ENCODE results near the gene CFL1.

The CFL1 gene

GRCh38 chr11:65857853-65858680, at the start of gene CFL1:
CFL1 (minus strand) TSS chr11:65858180; CDS start chr11:65858099, 81 bp downstream.
- peak; percentile 82 to 96 for DNase-seq

- DNase-seq: peak in 1 of 2 experiments; percentile 28
Measured at GRCh38 chr11:65906602-65907001, 48.6 kb upstream of the CFL1 start.

GRCh38 chr11:65903715-65904114, 45.7 kb upstream of the CFL1 start:
- DNase-seq: no peak

GRCh38 chr11:65903068-65903481, 45.1 kb upstream of the CFL1 start:
- DNase-seq: no peak

- DNase-seq: no peak
Measured at GRCh38 chr11:65900899-65901180, 42.9 kb upstream of the CFL1 start.

- peak in 1 of 2 experiments; percentile 33 for DNase-seq
Measured at GRCh38 chr11:65900125-65900898, 42.3 kb upstream of the CFL1 start, which contains the start of gene FOSL1. FOSL1 (minus strand) TSS chr11:65900388; CDS start chr11:65900339, 49 bp downstream.

GRCh38 chr11:65899356-65900124, 41.6 kb upstream of the CFL1 start:
- DNase-seq: no peak

GRCh38 chr11:65898656-65899355, 40.8 kb upstream of the CFL1 start:
- no peak for DNase-seq

GRCh38 chr11:65897020-65897471, 39.1 kb upstream of the CFL1 start:
- DNase-seq: no peak

GRCh38 chr11:65896034-65896999, 38.3 kb upstream of the CFL1 start:
- no peak for DNase-seq

- DNase-seq: no peak
Measured at GRCh38 chr11:65895482-65895981, 37.6 kb upstream of the CFL1 start.

- DNase-seq: no peak
Measured at GRCh38 chr11:65894034-65894591, 36.1 kb upstream of the CFL1 start.

GRCh38 chr11:65892661-65893317, 34.8 kb upstream of the CFL1 start:
- peak in 1 of 2 experiments; percentile 33 for DNase-seq

GRCh38 chr11:65892137-65892540, 34.2 kb upstream of the CFL1 start:
- peak in 1 of 2 experiments; percentile 40 for DNase-seq

GRCh38 chr11:65891219-65892136, 33.5 kb upstream of the CFL1 start:
- peak; percentile 49 to 71 for DNase-seq

- DNase-seq: peak; percentile 89 to 95
Measured at GRCh38 chr11:65890324-65891218, 32.6 kb upstream of the CFL1 start, which contains the start of gene CCDC85B. CCDC85B (plus strand) TSS chr11:65890673; CDS start chr11:65890784, 111 bp downstream.

GRCh38 chr11:65888163-65888814, 30.3 kb upstream of the CFL1 start, which contains the start of gene FIBP:
FIBP (minus strand) TSS chr11:65888471; CDS start chr11:65888418, 53 bp downstream.
- peak; percentile 88 to 94 for DNase-seq

Data from NCI-H524 (cell line).